Measurements from ENCODE around the gene MTAP. TPM values are rescaled to one million over a fixed set of nuclear protein-coding genes. Genes with fewer than 3 reads are reported as not detected.

The MTAP gene
- polyA plus RNA-seq, 1 donor from 2014 or later = 19.3 TPM

DNA sequence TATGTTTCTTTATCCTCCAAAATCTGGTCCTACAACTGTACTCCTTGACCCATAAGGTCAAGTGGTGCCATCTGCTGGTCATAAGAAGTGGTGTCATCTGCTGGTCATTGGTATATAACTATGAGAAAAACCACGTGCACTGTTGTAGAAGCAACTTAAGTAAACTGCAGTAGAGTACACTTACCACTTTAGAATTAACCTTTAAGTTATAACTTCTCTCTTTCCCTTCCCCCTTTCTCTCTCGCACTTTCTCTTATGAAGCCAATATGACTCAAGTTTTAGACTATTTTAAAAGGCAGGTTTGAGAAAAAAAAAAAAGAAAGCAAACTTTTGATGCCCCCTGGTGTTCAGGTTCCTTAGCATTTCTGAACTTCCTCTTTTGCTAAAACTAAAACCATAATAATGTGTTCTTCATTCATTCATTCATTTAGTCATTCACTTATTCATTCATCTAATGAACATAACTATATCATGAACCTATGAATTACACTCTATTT, 12.8 kb upstream of the MTAP start:
- Mint-ChIP-seq H3K9me3 (no peaks in the 10 kb centered on the region), H3K4me1 (no peaks in the 10 kb centered on the region), H3K36me3 (no peaks in the 10 kb centered on the region), H3K27ac (peak overlapping the region in 2 of 3 donors; percentile 17 to 32), H3K4me3 (peak overlapping the region; percentile 46 to 86 (median 74)), H3K27me3 (peaks cover 4% of the 10 kb centered on the region)

DNA sequence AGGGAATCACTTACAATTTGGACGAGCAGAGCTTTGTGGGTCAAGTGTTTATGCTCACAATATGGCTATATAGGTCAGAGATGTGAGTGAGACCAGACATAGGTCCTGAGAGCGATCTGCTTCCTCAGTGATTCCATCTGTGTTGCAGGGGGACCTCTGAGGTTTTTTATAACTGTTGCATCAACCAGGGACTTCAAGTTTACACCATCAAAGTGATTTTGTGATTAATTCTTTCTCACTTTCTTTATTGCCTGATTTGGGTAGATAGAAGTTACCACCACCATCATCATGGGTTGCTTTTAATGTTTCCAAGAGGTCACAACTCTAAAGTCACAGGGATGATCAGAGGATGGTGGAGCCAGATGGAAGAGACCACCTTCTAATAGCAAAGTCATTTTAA, 7.0 kb upstream of the MTAP start:
- H3K4me3 Mint-ChIP-seq = no peak overlapping the region
- H3K27me3 Mint-ChIP-seq = peaks cover 9% of the 10 kb centered on the region
- H3K27ac Mint-ChIP-seq = no peak overlapping the region
- peaks cover 0 to 3% (median 0%) of the 10 kb centered on the region in 3 donors for H3K4me1 Mint-ChIP-seq
- peaks cover 0 to 2% (median 0%) of the 10 kb centered on the region in 3 donors for H3K9me3 Mint-ChIP-seq
- H3K36me3 Mint-ChIP-seq = no peaks in the 10 kb centered on the region

DNA sequence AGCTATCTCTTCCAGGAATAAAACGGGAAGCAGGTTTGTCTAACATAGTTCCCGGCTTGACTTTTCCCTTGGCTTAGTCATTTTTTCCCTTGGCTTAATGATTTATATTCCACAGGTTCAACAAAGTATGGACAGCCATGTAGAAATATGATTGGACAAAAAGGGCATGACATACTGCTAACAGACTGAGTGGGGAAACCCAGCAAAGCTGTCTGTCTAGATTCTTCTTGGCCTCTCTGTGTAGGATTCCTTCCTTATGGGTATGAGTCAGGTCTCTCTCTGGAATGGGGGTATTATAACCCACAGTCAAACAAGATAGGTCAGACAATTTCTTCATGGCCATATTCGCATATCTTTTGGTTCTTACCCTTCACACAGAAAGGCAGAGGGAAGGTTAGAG, 5.7 kb upstream of the MTAP start:
- Mint-ChIP-seq H3K9me3 (peaks cover 0 to 2% (median 0%) of the 10 kb centered on the region in 3 donors), H3K4me3 (no peak overlapping the region), H3K4me1 (peaks cover 0 to 4% (median 3%) of the 10 kb centered on the region in 3 donors), H3K27ac (no peak overlapping the region), H3K27me3 (peaks cover 9% of the 10 kb centered on the region), H3K36me3 (no peaks in the 10 kb centered on the region)

DNA sequence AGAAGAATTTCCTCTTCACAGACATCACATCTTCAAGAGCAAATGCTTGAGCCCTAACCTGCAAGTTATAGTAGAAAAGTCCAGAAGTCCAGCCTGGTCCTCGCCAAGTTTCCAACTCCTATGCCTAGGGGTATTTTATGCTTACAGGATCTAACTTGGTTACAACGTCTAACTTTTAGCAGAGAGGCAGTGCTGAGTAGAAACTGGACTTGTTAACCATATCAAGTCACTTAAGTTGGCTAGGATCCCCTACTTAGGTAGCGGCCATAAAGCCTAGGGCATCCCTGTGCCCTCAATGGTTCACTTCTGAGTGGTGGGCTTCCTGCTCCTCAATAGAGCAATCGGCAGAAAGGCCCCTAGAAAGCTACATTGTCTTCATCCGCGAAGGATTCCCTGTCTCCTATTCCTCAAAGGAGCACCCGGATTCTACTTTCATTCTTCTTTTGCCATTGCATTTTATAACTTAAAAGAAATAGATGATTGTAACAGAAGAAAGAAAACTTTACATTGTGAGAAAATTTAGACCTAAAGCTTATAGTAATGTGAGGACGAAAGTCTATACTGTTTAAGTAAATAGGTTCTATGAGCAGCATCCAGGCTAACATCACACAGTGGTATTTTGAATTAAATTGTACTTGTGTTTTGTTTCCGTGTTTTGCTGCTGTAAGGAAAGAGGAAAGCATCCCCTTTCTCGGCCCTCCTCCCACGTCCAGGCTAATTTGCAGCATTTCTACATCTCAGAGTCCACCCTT, 1.3 kb upstream of the MTAP start:
- peaks cover 10 to 34% (median 30%) of the 10 kb centered on the region in 3 donors for H3K4me1 Mint-ChIP-seq

DNA sequence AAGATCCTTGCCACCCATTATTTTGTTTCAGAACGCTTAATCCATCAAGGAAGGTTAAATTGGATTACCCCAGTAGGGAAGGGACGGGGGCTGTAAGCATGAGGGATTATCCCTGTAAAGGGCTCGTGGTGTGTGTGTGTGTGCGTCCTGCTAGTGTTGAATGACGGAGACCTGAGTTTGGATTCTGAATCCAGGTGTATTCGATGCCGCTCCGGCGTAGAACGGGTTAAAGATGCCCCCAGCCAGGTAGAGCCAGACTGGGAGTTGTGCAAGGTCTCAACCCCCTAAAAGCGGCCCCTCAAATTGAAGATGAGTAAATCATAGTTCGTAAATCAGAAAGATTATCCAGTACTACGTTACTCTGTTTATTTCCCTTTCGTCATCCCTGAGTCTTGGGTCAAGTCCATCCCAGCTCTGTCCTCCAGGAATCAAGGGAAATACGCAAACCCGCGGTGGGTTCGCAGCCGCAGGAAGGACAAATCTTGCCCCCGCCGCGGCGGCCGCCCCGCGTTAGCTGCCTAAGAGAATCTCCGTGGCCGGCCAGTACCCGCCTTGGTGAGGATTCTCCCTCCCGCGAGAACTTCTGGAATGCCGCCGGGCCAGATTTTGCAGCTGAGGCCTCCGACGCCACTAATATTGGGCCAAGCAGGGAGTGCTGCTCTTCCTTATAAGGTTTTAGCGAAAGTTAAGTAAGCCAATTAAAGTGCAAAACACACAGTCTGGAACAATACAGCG, 586 bp upstream of the MTAP start:
- peaks cover 0 to 2% (median 0%) of the 10 kb centered on the region in 3 donors for H3K9me3 Mint-ChIP-seq
- H3K27me3 Mint-ChIP-seq = peaks cover 6% of the 10 kb centered on the region
- H3K4me1 Mint-ChIP-seq = peaks cover 14 to 38% (median 34%) of the 10 kb centered on the region in 3 donors
- H3K36me3 Mint-ChIP-seq = no peaks in the 10 kb centered on the region
- peak overlapping the region; percentile 97 to 100 (median 98) for H3K4me3 Mint-ChIP-seq
- peak overlapping the region; percentile 84 to 99 (median 95) for H3K27ac Mint-ChIP-seq

More for the DNA sequence above, 1.3 kb upstream of the MTAP start:
- Mint-ChIP-seq H3K4me3 (peak overlapping the region; percentile 97 to 100 (median 98)), H3K27me3 (peaks cover 9% of the 10 kb centered on the region), H3K9me3 (peaks cover 0 to 2% (median 0%) of the 10 kb centered on the region in 3 donors), H3K27ac (peak overlapping the region in 1 of 3 donors; percentile 55), H3K36me3 (no peaks in the 10 kb centered on the region)

DNA sequence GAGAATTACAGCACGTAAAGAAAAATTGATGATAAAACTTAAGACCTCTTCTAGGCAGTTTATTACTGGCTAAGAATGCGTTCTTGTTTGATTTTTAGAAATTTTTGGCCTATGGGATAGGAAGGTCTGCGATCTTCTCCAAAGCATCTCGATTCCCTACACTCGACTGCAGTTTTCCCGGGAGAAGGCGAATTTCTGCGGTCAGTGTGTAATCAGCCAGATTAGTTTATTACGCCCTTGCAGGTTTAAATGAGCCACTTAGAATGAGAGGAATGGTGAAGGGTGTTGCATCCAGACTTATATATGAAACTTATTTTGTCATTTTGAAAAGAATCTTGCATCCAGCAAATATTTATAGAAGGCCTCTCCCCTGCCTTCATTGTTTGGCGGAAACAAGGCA, 1.2 kb downstream of the MTAP start:
- Mint-ChIP-seq H3K27me3 (no peaks in the 10 kb centered on the region), H3K4me3 (peak overlapping the region; percentile 97 to 100 (median 98))

DNA sequence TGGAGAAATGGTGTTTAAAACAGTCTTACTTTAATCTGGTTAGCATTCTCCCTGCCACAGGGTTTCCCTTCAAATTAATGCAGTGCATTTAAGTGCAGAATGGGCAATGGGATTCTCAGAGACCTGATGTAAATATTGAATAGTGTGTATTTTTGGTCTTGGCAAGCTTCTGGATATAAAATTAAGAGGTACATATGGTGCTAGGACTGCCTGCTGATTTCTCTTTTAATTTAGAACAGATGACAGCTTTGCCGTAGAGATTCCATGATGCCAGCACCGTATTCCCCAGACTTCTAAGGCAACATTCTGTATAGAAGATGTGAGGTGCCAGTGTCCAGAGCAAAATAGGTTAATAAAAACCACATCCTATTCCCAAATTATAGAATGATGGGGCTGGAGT, 1.9 kb downstream of the MTAP start:
- H3K4me3 Mint-ChIP-seq = peak overlapping the region in 1 of 4 donors; percentile 98
- no peaks in the 10 kb centered on the region for H3K36me3 Mint-ChIP-seq
- H3K4me1 Mint-ChIP-seq = peaks cover 22 to 49% (median 49%) of the 10 kb centered on the region in 3 donors
- peak overlapping the region in 2 of 3 donors; percentile 95 to 99 for H3K27ac Mint-ChIP-seq
- no peaks in the 10 kb centered on the region for H3K27me3 Mint-ChIP-seq
- no peaks in the 10 kb centered on the region for H3K9me3 Mint-ChIP-seq

More for the DNA sequence above, 1.2 kb downstream of the MTAP start:
- peaks cover 22 to 49% (median 45%) of the 10 kb centered on the region in 3 donors for H3K4me1 Mint-ChIP-seq
- peak overlapping the region; percentile 95 to 99 (median 95) for H3K27ac Mint-ChIP-seq
- no peaks in the 10 kb centered on the region for H3K9me3 Mint-ChIP-seq
- H3K36me3 Mint-ChIP-seq = no peaks in the 10 kb centered on the region

DNA sequence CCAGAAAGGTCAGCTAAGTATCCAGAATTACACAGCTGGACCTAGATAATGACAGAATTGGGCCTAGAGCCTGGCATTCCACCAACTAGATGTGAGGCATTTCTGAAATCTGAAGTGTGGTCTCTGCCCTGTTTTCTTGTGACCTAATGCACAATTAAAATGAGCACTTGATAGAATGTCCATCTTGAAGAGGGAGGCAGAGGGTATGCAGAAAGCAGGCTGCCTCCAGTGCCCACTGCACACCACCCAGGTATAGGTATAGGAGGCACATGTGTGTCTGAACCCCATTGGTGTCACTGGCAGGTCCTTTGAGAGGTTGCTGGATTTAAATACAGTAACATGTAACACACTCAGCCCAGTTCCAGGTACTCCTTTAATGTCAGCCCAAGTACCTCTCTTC, 2.4 kb downstream of the MTAP start:
- Mint-ChIP-seq H3K36me3 (no peaks in the 10 kb centered on the region), H3K27me3 (no peaks in the 10 kb centered on the region), H3K4me3 (peak overlapping the region in 2 of 4 donors; percentile 2 to 98), H3K4me1 (peaks cover 22 to 50% (median 49%) of the 10 kb centered on the region in 3 donors), H3K9me3 (no peaks in the 10 kb centered on the region), H3K27ac (peak overlapping the region in 2 of 3 donors; percentile 11 to 59)

DNA sequence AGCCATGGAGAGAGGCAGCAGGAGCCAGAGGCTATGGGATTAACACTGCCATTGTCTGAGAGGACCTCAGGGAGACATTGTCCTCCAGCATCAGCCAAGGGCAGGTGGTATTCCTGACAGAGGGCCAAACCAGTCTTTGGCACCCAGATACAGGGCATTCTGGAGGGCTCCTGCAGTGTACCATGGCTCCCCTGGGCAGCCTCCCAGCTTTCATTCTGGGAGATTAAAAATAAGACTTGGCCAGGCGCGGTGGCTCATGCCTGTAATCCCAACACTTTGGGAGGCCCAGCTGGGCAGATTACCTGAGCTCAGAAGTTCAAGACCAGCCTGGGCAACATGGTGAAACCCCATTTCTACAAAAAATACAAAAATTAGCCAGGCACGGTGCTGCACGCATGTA, 4.2 kb downstream of the MTAP start:
- Mint-ChIP-seq H3K27me3 (no peaks in the 10 kb centered on the region), H3K27ac (no peak overlapping the region), H3K9me3 (no peaks in the 10 kb centered on the region), H3K4me3 (no peak overlapping the region), H3K36me3 (no peaks in the 10 kb centered on the region), H3K4me1 (peaks cover 22 to 50% (median 46%) of the 10 kb centered on the region in 3 donors)

DNA sequence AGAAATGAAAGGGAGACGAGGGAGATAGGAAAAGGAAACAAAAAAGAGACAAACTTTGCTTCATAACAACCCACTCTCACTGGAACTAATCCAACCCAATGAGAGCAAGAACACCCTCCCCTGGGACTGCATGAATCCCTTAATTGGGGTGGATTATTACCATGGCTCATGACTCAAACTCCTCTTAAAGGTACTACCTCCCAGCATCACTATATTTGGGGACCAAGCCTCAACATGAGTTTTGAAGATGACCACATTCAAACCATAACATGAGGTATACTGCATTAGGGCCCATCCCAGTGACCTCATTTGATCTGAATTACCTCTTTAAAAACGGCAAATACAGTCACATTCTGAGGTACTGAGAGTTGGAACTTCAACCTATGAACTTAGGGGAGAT, 8.0 kb downstream of the MTAP start:
- peak overlapping the region in 2 of 3 donors; percentile 35 to 38 for H3K27ac Mint-ChIP-seq
- H3K36me3 Mint-ChIP-seq = no peaks in the 10 kb centered on the region
- peaks cover 23 to 34% (median 33%) of the 10 kb centered on the region in 3 donors for H3K4me1 Mint-ChIP-seq
- no peaks in the 10 kb centered on the region for H3K9me3 Mint-ChIP-seq
- no peak overlapping the region for H3K4me3 Mint-ChIP-seq
- no peaks in the 10 kb centered on the region for H3K27me3 Mint-ChIP-seq

DNA sequence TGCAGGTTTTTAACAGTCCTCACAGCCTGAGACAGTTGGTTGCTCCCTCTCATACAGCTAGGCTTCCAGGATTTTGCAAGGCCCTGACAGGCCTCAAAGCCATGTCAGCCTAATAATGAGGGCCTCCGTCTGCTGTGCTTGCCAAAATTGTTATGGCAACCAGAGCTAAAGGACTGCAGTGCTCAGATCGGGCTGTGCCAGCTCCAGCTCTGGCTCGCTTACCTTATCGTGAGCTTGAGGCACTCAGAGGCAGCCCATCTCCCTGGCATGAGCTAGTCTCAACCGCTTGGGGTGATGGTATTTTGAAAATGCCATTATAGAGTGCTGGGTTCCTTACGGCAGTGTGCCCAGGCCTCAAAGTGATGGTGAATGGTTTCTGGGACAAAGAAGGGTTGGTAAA, 8.4 kb downstream of the MTAP start:
- Mint-ChIP-seq H3K36me3 (no peaks in the 10 kb centered on the region), H3K4me1 (peaks cover 23 to 30% (median 28%) of the 10 kb centered on the region in 3 donors), H3K4me3 (no peak overlapping the region), H3K9me3 (no peaks in the 10 kb centered on the region), H3K27me3 (no peaks in the 10 kb centered on the region), H3K27ac (no peak overlapping the region)

DNA sequence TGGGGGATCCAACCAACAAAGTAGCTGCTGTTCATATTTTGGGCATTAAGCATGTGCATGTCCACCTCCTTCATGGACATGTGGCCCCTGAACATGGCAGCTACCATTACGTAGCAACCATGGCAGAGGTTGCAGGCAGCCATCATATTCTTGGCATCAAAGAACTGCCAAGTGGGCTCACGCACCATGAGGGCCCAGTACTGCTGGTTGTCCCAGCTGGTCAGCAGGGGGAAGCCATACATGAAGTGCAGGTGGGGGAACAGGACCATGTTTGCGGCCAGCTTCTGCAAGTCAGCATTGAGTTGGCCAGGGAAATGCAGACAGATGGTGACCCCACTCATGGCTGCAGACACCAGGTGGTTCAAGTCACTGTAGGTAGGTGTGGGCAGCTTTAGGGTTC, 9.5 kb downstream of the MTAP start:
- Mint-ChIP-seq H3K4me1 (peaks cover 18 to 24% (median 22%) of the 10 kb centered on the region in 3 donors), H3K27me3 (no peaks in the 10 kb centered on the region), H3K27ac (no peak overlapping the region), H3K9me3 (no peaks in the 10 kb centered on the region), H3K4me3 (no peak overlapping the region), H3K36me3 (no peaks in the 10 kb centered on the region)

DNA sequence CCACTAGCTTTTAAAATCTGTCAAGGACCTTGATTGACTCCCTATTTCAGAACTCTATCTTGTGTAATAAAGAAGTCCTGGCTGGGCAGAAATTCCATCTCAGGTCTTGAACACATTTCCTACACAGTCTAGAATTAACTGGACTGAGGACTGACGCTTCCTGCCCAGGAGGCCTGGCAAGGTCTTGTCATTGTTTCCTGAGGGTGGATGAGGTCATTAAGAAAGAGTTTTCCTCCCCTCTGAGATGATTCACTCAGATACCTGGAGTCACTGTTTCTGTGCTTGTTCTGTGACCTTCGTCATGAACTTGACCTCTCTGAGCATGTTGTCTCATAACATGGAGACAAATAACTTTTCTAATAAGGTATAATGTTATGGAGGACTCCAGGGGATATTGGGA, 10.0 kb downstream of the MTAP start:
- no peak overlapping the region for H3K4me3 Mint-ChIP-seq
- no peaks in the 10 kb centered on the region for H3K36me3 Mint-ChIP-seq
- peak overlapping the region in 1 of 3 donors; percentile 62 for H3K27ac Mint-ChIP-seq
- no peaks in the 10 kb centered on the region for H3K27me3 Mint-ChIP-seq
- peaks cover 14 to 22% (median 21%) of the 10 kb centered on the region in 3 donors for H3K4me1 Mint-ChIP-seq
- no peaks in the 10 kb centered on the region for H3K9me3 Mint-ChIP-seq

DNA sequence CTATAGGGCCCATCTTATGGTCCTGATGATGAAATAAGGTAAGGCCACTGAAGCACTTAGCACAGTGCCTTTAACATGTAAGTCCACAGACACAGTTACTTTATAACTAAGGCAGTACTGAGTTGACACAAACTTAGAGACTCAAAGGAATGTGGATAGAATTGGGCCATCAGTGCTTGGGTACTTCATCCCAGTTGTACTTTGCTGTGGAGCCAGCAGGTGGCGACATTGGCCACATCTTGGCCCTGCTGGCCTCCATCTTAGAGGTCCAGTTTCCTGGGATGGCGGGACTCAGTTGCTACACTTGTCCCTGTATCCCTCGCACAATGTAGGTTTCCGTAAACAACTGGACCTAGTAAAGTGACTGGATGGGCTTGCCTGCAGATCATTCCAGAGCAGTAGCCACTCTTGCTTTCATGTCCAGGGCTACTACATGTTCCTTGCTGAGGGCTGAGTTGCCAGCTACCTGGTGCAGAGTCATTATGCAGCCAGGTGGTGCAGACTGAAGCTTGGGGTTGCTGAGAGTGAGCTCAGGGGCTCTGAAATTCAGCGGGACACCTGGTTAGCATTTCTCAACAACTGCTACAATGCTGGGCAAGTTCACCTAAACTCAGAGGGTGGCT, 10.6 kb downstream of the MTAP start:
- H3K27ac Mint-ChIP-seq = peak overlapping the region in 2 of 3 donors; percentile 62 to 81
- no peaks in the 10 kb centered on the region for H3K36me3 Mint-ChIP-seq

More for the DNA sequence above, 10.6 kb downstream of the MTAP start:
- Mint-ChIP-seq H3K4me1 (peaks cover 10 to 16% (median 14%) of the 10 kb centered on the region in 3 donors), H3K4me3 (peak overlapping the region in 1 of 4 donors; percentile 57), H3K27me3 (no peaks in the 10 kb centered on the region), H3K9me3 (no peaks in the 10 kb centered on the region)
